ENCODE data around the gene SGCA. TPM values are rescaled to one million over a fixed set of nuclear protein-coding genes. Genes with fewer than 3 reads are reported as not detected.

SGCA gene
- total and polyA plus RNA-seq, 9 of the 15 experiments (the other 6 are each of a cell fraction or from before 2014, with no cell fraction given): not detected

- TF ChIP-seq ID3 (CRISPR knock-in tag; IDR thresholded peaks at IDR 0.05): no peak
- TF ChIP-seq ID3 (tag; IDR thresholded peaks at IDR 0.05): 0 out of 2 replicates have a peak, but pooled peaks have one; percentile 38
- TF ChIP-seq THAP7 (CRISPR knock-in tag; IDR thresholded peaks at IDR 0.05): no peak
- no peak for TF ChIP-seq CBX8 (IDR thresholded peaks at IDR 0.05; ENCODE audit: borderline replicate concordance, extremely low read depth, low read depth, low read length, poor library complexity, severe bottlenecking)
- TF ChIP-seq ZBTB26 (CRISPR knock-in tag; IDR thresholded peaks at IDR 0.05): no peak
- TF ChIP-seq NCOA1 (IDR thresholded peaks at IDR 0.05; ENCODE audit: low read depth): no peak
- no peak for TF ChIP-seq TCF7 (IDR thresholded peaks at IDR 0.05; ENCODE audit: borderline replicate concordance)
- TF ChIP-seq ZFX (CRISPR knock-in tag; IDR thresholded peaks at IDR 0.05): no peak
- peak; percentile 53 for TF ChIP-seq ZNF511 (CRISPR knock-in tag; IDR thresholded peaks at IDR 0.05)
- peak; percentile 51; the same call in 1 of the 2 replicates for TF ChIP-seq CREM (IDR thresholded peaks at IDR 0.05; ENCODE audit: low read depth)
- TF ChIP-seq EGR1 (conservative IDR thresholded peaks at IDR 0.05): no peak
- TF ChIP-seq NRF1 (conservative IDR thresholded peaks at IDR 0.05 in 1 of 2, IDR thresholded peaks at IDR 0.05 in 1 of 2): peak; percentile 87 to 89
- TF ChIP-seq POLR2AphosphoS2 (IDR thresholded peaks at IDR 0.05; ENCODE audit: low read length): no peak
- TF ChIP-seq SFPQ (IDR thresholded peaks at IDR 0.05; ENCODE audit: low read depth, low read length): no peak
- no peak for TF ChIP-seq ZNF277 (CRISPR knock-in tag; IDR thresholded peaks at IDR 0.05; ENCODE audit: borderline replicate concordance)
- no peak for TF ChIP-seq POLR2AphosphoS5 (IDR thresholded peaks at IDR 0.05; ENCODE audit: control insufficient read depth, insufficient read depth, low read depth, low read length)
- TF ChIP-seq DLX4 (CRISPR knock-in tag; IDR thresholded peaks at IDR 0.05): no peak
- no peak for TF ChIP-seq TEAD4 (IDR thresholded peaks at IDR 0.05; ENCODE audit: low read length)
- no peak for TF ChIP-seq TEAD4 (CRISPR knock-in tag; IDR thresholded peaks at IDR 0.05; ENCODE audit: borderline replicate concordance)
- peak; percentile 22 for TF ChIP-seq HNRNPLL (IDR thresholded peaks at IDR 0.05; ENCODE audit: low read depth, low read length, poor library complexity, severe bottlenecking)
These were observed 48.4 kb upstream of the SGCA start (continued) for GRCh38 chr17:50117202-50118051.
